HepG2 (cell line): ENCODE measurements around the gene INHBE. TPM values are rescaled to one million over a fixed set of nuclear protein-coding genes. Genes with fewer than 3 reads are reported as not detected.

Experiments
- HNRNPL ChIP-seq: fragments of 200-400 bp; formaldehyde crosslinking; IDR thresholded peaks from 2 replicates; pipeline ENCODE4 v1.6.1; 2017; ENCODE audit warnings: mild to moderate bottlenecking, low read depth, low read length
- HOXA7 ChIP-seq: sonication (generic); formaldehyde crosslinking; IDR thresholded peaks from 2 replicates; pipeline ENCODE4 v1.8.1; 2022; ENCODE audit warnings: mild to moderate bottlenecking, missing genetic modification reagents, moderate library complexity
- IKZF5 ChIP-seq: IDR thresholded peaks from 2 replicates; pipeline ENCODE4 v1.6.1; 2018; ENCODE audit warnings: missing genetic modification reagents, mild to moderate bottlenecking, missing compliant biosample characterization
- JARID2 ChIP-seq: sonication (generic); formaldehyde crosslinking; IDR thresholded peaks from 2 replicates; pipeline ENCODE4 v1.8.1; 2023; ENCODE audit warnings: missing genetic modification reagents, inconsistent platforms; ENCODE audit not compliant: insufficient replicate concordance
- KAT8 ChIP-seq: IDR thresholded peaks from 2 replicates; pipeline ENCODE4 v1.6.1; 2016; ENCODE audit warnings: missing genetic modification reagents, missing compliant biosample characterization
- KLF12 ChIP-seq: sonication (generic); formaldehyde crosslinking; IDR thresholded peaks from 2 replicates; pipeline ENCODE4 v1.4.0; 2020; ENCODE audit warnings: missing genetic modification reagents, borderline replicate concordance
- KLF16 ChIP-seq, 2 experiments: sonication (generic) in 1 of 2; formaldehyde crosslinking in 1 of 2; IDR thresholded peaks; 2 replicates each; pipeline versions ENCODE4 v1.6.1 to v1.8.0; 2016 to 2023; ENCODE audit warnings: missing genetic modification reagents in 2 of 2, missing compliant biosample characterization in 1 of 2
- KLF6 ChIP-seq: IDR thresholded peaks from 2 replicates; pipeline ENCODE4 v1.8.0; 2016; ENCODE audit warnings: missing biosample characterization, missing genetic modification reagents
- NR1H2 ChIP-seq: sonication (generic); formaldehyde crosslinking; IDR thresholded peaks from 2 replicates; pipeline ENCODE4 v1.8.1; 2022; ENCODE audit warnings: low read depth, missing genetic modification reagents, borderline replicate concordance
- RFXAP ChIP-seq: sonication (generic); formaldehyde crosslinking; IDR thresholded peaks from 2 replicates; pipeline ENCODE4 v1.4.0; 2020; ENCODE audit warnings: missing genetic modification reagents, borderline replicate concordance
- SALL2 ChIP-seq: sonication (generic); formaldehyde crosslinking; IDR thresholded peaks from 2 replicates; pipeline ENCODE4 v1.8.1; 2023; ENCODE audit warnings: mild to moderate bottlenecking, missing genetic modification reagents, inconsistent platforms
- SPEN ChIP-seq: sonication (generic); formaldehyde crosslinking; IDR thresholded peaks from 2 replicates; pipeline ENCODE4 v1.5.1; 2020; ENCODE audit warnings: low read depth, mild to moderate bottlenecking, missing genetic modification reagents
- SSRP1 ChIP-seq: IDR thresholded peaks from 2 replicates; pipeline ENCODE4 v1.6.1; 2016; ENCODE audit warnings: control low read depth
- YEATS4 ChIP-seq: sonication (generic); formaldehyde crosslinking; IDR thresholded peaks from 2 replicates; pipeline ENCODE4 v1.4.0; 2020; ENCODE audit warnings: missing genetic modification reagents, borderline replicate concordance
- ZFP1 ChIP-seq: IDR thresholded peaks from 2 replicates; pipeline ENCODE4 v1.6.1; 2016
- ZFP37 ChIP-seq: sonication (generic); formaldehyde crosslinking; IDR thresholded peaks from 2 replicates; pipeline ENCODE4 v1.4.0; 2020; ENCODE audit warnings: missing genetic modification reagents, borderline replicate concordance
- ZFP62 ChIP-seq: sonication (generic); formaldehyde crosslinking; IDR thresholded peaks from 2 replicates; pipeline ENCODE4 v1.4.0; 2020; ENCODE audit warnings: missing genetic modification reagents
- ZNF230 ChIP-seq: sonication (generic); formaldehyde crosslinking; IDR thresholded peaks from 2 replicates; pipeline ENCODE4 v1.4.0; 2020; ENCODE audit warnings: mild to moderate bottlenecking, missing genetic modification reagents
- ZNF350 ChIP-seq: sonication (generic); formaldehyde crosslinking; IDR thresholded peaks from 2 replicates; pipeline ENCODE4 v1.4.0; 2020; ENCODE audit warnings: mild to moderate bottlenecking, low read depth, missing genetic modification reagents, borderline replicate concordance
- ZNF414 ChIP-seq: sonication (generic); formaldehyde crosslinking; IDR thresholded peaks from 2 replicates; pipeline ENCODE4 v1.5.0; 2020; ENCODE audit warnings: missing genetic modification reagents
- ZNF431 ChIP-seq: sonication (generic); formaldehyde crosslinking; IDR thresholded peaks from 2 replicates; pipeline ENCODE4 v1.9.0; 2022; ENCODE audit warnings: missing genetic modification reagents, low read depth, mild to moderate bottlenecking, borderline replicate concordance
- ZNF460 ChIP-seq: sonication (generic); formaldehyde crosslinking; IDR thresholded peaks from 2 replicates; pipeline ENCODE4 v1.5.1; 2020; ENCODE audit warnings: missing genetic modification reagents, mild to moderate bottlenecking, borderline replicate concordance
- ZNF710 ChIP-seq: sonication (generic); formaldehyde crosslinking; IDR thresholded peaks from 2 replicates; pipeline ENCODE4 v1.5.0; 2020; ENCODE audit warnings: mild to moderate bottlenecking, missing genetic modification reagents, borderline replicate concordance
- ZNF737 ChIP-seq: sonication (generic); formaldehyde crosslinking; IDR thresholded peaks from 2 replicates; pipeline ENCODE4 v1.5.0; 2020; ENCODE audit warnings: missing genetic modification reagents, mild to moderate bottlenecking, borderline replicate concordance
- ZNF781 ChIP-seq: sonication (generic); formaldehyde crosslinking; IDR thresholded peaks from 2 replicates; pipeline ENCODE4 v1.5.1; 2020; ENCODE audit warnings: borderline replicate concordance, mild to moderate bottlenecking, missing genetic modification reagents; ENCODE audit errors: not compliant biosample characterization
- ZNF879 ChIP-seq: sonication (generic); formaldehyde crosslinking; IDR thresholded peaks from 2 replicates; pipeline ENCODE4 v1.8.1; 2023; ENCODE audit warnings: missing genetic modification reagents
- polyA plus RNA-seq, 8 experiments: library from polyadenylated mRNA; depleted of rRNA in 3 of 8; stranded (reverse) in 7 of 8; unstranded in 1 of 8; fragments of >200 nt; fragmentation: Illumina TruSeq in 4 of 8; extraction: Trizol in 4 of 8; gene quantifications; 2 replicates each; pipeline versions ENCODE4 v1.2.1 to v1.2.3, GENCODE V29; 2011 to 2016; ENCODE audit warnings: low read depth in 4 of 8, missing spikeins in 1 of 8, mixed read lengths in 1 of 8; ENCODE audit not compliant: insufficient read depth in 1 of 8
- total RNA-seq, 5 experiments: library from RNA; depleted of rRNA; stranded (reverse); fragments of >200 nt; fragmentation: Illumina TruSeq; extraction: Trizol; gene quantifications; 2 replicates each; pipeline ENCODE4 v1.2.3, GENCODE V29; 2016; ENCODE audit warnings: low read depth in 1 of 5

INHBE gene
- total and polyA plus RNA-seq, 2 of the 13 experiments (the other 11 are each of a cell fraction or from before 2014, with no cell fraction given), result 17.0 to 32.0 TPM

GRCh38 chr12:57456145-57456700 is 1.1 kb downstream of the INHBE start (continued):
- peak; percentile 67 for TF ChIP-seq ZNF781 (CRISPR knock-in tag)
- TF ChIP-seq ZFP1 (CRISPR knock-in tag), result no peak
- TF ChIP-seq ZNF350, result no peak; the same call in 1 of the 2 replicates
- TF ChIP-seq ZNF414 (CRISPR knock-in tag), result no peak
- TF ChIP-seq IKZF5, result no peak
- TF ChIP-seq YEATS4 (CRISPR knock-in tag), result peak; percentile 24; the same call in 1 of the 2 replicates
- peak; percentile 40; the same call in 1 of the 2 replicates for TF ChIP-seq SALL2
- TF ChIP-seq ZFP37, result no peak
- no peak for TF ChIP-seq ZNF431 (CRISPR knock-in tag)
- no peak for TF ChIP-seq ZNF230 (CRISPR knock-in tag)
- TF ChIP-seq ZNF710 (CRISPR knock-in tag), result 0 out of 2 replicates have a peak, but pooled peaks have one; percentile 42
- TF ChIP-seq KLF6 (CRISPR knock-in tag), result peak; percentile 50; the same call in 1 of the 2 replicates
- no peak for TF ChIP-seq KLF12
- TF ChIP-seq HNRNPL, result 0 out of 2 replicates have a peak, but pooled peaks have one; percentile 72
- peak; percentile 35 for TF ChIP-seq JARID2 (CRISPR knock-in tag)
- no peak for TF ChIP-seq HOXA7 (CRISPR knock-in tag)
- TF ChIP-seq SSRP1 (CRISPR knock-in tag), result no peak
- no peak for TF ChIP-seq ZFP62 (CRISPR knock-in tag)
- TF ChIP-seq ZNF460 (CRISPR knock-in tag), result no peak
- TF ChIP-seq KAT8 (CRISPR knock-in tag), result peak; percentile 44; the same call in 1 of the 2 replicates
- TF ChIP-seq ZNF879 (CRISPR knock-in tag), result no peak
- TF ChIP-seq RFXAP (CRISPR knock-in tag), result peak; percentile 60; the same call in 1 of the 2 replicates
- 0 out of 2 replicates have a peak, but pooled peaks have one; percentile 9 for TF ChIP-seq SPEN (CRISPR knock-in tag)
- TF ChIP-seq ZNF737, result no peak
- TF ChIP-seq KLF16 (CRISPR knock-in tag; IDR thresholded peaks at IDR 0.05), result peak in 1 of 2 experiments; percentile 46; a peak in 1 of 4 replicates
- no peak for TF ChIP-seq NR1H2 (CRISPR knock-in tag)
